SK-N-DZ (cell line): ENCODE results near the gene ADORA2B. TPM values are rescaled to one million over a fixed set of nuclear protein-coding genes. Genes with fewer than 3 reads are reported as not detected.
"Not testable (repeated sequence)": the region's sequence is repeated elsewhere in the genome, so short reads cannot be mapped to it uniquely, and the experiment has no call there.

Experiments
- DNase-seq: peaks from one replicate; pipeline ENCODE4 v3.0.0-alpha.2; 2015; ENCODE audit warnings: low spot score
- polyA plus RNA-seq, 2 experiments: library from polyadenylated mRNA; depleted of rRNA; stranded (reverse); fragments of >200 nt; gene quantifications; 2 replicates each; pipeline ENCODE4 v1.2.3, GENCODE V29; 2014

The ADORA2B gene
- polyA plus RNA-seq (2014; cell fraction: cytosol; rRNA removed) = 3.2 and 3.7 TPM in 2 replicates
- 1.5 and 3.7 TPM in 2 replicates for polyA plus RNA-seq (2014; cell fraction: nucleus; rRNA removed)

DNA sequence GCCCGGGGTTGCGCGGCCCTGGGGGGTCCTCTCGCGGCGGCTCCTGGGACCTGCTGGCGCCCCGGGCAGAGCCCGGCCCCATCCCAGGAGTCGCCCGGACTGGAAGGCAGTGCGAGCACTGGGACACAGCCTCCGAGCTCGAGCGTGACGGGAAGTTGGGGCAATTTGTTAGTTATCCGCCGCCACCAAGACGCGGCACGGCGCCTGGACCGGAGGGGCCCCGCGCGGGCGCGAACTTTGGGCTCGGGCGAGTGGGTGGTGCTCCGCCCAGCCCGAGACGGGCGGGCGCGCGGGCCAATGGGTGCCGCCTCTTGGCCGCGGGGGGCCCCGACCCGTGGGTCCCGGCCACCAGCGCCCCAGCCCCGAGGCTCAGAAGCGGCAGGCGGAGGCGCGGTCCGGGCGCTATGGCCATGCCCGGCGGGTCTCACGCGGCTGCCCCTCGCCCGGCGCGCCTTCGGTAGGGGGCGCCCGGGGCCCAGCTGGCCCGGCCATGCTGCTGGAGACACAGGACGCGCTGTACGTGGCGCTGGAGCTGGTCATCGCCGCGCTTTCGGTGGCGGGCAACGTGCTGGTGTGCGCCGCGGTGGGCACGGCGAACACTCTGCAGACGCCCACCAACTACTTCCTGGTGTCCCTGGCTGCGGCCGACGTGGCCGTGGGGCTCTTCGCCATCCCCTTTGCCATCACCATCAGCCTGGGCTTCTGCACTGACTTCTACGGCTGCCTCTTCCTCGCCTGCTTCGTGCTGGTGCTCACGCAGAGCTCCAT lies at the start of gene ADORA2B:
Gene ADORA2B (plus strand): TSS at position 372 of the 768 bp plus-strand sequence. CDS start 119 bp downstream, at position 491.
- peak; percentile 75 for DNase-seq

DNA sequence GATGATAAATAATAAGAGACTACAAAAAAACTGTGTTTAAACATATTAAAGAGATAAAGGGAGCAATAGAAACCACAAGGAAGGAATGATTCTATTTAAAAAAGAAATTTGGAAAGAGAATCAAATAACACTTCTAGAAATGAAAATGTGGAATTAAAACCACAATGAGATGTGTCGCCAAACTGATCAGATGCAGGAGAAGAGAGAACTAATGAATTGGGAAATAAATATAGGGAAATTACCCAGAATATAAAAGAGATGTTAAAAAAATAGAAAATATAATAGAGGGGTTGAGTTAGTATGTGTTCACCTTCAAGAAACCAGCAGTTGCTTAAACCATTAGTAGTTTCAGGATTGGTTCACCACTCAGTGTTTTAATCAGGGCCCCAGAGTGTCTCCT lies 48.7 kb upstream of the ADORA2B start:
- DNase-seq = no peak

GRCh38 chr17:15896834-15897233 lies 48.1 kb upstream of the ADORA2B start:
- no peak for DNase-seq

GRCh38 chr17:15899596-15899995 lies 45.3 kb upstream of the ADORA2B start:
- not testable (repeated sequence) for DNase-seq

GRCh38 chr17:15900871-15901270 lies 44.1 kb upstream of the ADORA2B start:
- DNase-seq = no peak

GRCh38 chr17:15905236-15905635 lies 39.7 kb upstream of the ADORA2B start:
- DNase-seq = not testable (repeated sequence)

- DNase-seq = no peak
These were observed 37.6 kb upstream of the ADORA2B start for GRCh38 chr17:15907290-15907689.

- no peak for DNase-seq
These were observed 36.6 kb upstream of the ADORA2B start for GRCh38 chr17:15908378-15908777.

DNA sequence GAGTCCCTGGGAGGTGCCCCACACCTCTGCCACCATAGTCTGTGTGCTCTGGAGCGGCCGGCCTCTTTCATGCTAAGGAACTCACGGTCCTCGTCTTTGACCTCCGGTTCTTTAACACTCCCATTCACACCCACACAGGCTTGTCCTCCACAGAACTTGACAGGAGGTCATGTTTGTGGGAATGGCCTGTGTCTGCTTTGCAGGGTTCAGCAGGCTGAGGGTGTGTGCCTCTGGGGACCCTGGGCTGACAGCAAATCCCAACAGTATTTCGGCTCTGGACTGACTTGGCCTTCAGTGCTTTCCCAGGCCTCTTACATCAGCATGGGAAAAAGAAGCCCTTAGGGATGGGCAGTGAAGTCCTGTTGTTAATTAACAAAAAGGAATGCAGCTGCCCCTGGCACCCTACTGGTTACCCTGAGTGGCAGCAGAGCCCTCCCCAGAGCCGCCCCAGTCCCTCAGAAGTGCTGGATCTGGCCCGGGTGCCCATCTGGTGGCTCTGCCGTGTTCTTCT lies 35.4 kb upstream of the ADORA2B start:
- no peak for DNase-seq

GRCh38 chr17:15910791-15911190 lies 34.1 kb upstream of the ADORA2B start:
- no peak for DNase-seq

DNA sequence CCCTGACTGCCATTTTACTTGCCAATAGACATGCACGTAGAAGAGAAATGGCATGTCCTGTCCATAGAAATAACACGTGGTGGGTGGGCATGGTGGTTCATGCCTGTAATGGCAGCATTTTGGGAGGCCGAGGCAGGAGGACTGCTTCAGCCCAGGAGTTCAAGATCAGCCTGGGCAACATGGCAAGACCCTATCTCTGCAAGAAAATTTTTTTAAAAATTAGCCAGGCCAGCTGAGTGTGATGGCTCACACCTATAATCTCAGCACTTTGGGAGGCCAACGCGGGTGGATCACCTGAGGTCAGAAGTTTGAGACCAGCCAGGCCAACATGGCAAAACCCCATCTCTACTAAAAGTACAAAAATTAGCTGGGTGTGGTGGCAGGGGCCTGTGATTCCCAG lies 33.2 kb upstream of the ADORA2B start:
- DNase-seq = not testable (repeated sequence)

- DNase-seq = no peak
These were observed 32.4 kb upstream of the ADORA2B start for GRCh38 chr17:15912416-15912955.

- no peak for DNase-seq
These were observed 31.1 kb upstream of the ADORA2B start for GRCh38 chr17:15913826-15914225.

GRCh38 chr17:15914400-15915170 lies 30.3 kb upstream of the ADORA2B start:
- no peak for DNase-seq

GRCh38 chr17:15915961-15916360 lies 29.0 kb upstream of the ADORA2B start:
- peak; percentile 30 for DNase-seq

DNA sequence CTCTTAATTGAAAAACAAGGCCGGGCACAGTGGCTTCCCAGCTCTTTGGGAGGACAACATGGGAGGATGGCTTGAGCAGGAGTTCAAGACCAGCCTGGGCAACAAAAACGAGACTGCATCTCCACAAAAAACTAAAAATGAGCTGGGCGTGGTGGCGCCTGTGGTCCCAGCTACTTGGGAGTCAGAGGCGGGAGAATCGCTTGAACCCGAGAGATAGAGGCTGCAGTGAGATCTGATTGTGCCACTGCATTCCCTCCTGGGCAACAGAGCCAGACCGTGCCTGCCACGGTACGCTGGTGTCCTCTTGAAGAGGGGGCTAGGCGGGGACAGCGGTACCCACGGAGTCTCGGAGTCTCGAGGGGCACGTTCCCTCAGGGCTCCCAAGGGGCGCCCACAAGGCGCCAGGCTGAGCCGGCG lies 27.9 kb upstream of the ADORA2B start:
- DNase-seq = no peak

DNA sequence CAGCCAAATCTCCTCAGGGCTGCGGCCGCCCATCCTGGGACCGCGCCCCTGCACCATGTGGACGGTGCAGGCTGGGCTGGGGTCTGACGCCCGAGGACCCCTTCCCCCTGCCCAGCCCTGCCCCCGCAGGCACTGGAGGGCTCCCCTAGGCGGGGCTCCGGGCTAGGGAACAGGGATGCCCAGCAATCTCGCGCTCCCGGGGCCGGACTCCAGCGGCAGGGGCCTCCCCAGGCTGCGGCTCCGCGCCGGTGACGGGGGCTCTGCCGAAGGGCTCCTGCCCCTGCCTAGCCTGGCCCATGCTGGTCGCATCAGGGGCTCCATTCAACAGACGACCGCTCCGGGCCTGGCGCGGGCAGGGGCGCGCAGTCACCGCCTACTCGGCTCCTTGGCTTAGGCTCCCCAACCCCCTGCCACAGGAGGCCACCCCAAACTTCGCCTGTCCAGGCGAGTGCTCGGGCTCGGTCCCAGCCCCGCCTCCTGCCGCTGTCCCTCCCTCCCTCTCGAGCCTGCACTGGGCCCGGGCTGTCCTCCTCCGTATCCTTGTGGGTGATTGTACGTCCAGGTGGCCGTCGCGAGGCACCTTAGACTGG lies 27.4 kb upstream of the ADORA2B start:
- DNase-seq = no peak

DNA sequence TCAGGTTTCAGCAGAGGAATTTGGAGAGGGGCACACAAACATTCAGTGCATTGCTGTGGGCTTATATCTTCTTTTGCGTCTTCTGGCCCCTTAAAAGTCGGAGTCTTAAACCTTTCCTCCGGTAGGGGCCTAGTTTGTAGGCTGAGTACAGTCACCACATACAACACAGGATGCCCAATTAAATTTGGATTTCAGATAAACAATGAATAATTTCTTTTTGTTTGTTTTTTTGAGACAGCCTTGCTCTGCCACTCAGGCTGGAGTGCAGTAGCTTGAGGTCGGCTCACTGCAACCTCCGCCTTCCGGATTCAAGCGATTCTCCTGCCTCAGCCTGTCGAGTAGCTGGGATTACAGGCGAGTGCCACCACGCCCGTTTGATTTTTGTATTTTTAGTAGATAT lies 26.7 kb upstream of the ADORA2B start:
- no peak for DNase-seq

- no peak for DNase-seq
These were observed 26.2 kb upstream of the ADORA2B start for GRCh38 chr17:15918661-15919259.

DNA sequence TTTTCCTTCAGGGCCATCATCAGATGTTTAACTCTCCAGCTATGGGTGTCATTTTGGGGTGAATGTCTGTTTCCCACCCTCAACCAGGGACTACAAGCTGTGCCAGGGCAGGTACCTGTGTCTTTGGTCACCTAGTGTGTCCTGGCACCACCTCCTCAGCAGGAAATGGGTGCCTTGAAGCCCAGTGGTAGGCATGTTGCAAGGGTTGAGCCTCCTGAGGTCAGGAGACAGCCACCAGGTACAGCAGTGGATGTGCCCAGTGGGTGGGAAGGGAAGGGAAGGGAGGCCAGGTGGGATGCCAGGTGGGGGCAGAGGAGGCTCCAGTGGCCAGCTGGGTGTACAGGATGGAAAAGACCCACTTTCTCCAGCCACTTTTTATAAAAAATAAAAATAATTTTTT lies 25.5 kb upstream of the ADORA2B start:
- no peak for DNase-seq

- DNase-seq = no peak
These were observed 24.1 kb upstream of the ADORA2B start for GRCh38 chr17:15920758-15921239.
